ENCODE results near the gene CEP19.

Gene CEP19

GRCh38 chr3:196712514-196713413 is 714 bp upstream of the CEP19 start:
- Histone ChIP-seq H3K27me3 (ENCODE audit: insufficient read depth, low read length, poor library complexity, severe bottlenecking) (no peaks in the 10 kb centered on the region), H3F3A (ENCODE audit: low read depth) (0 out of 2 replicates have a peak, but pooled peaks cover 3% of the 10 kb centered on the region), H3K4me2 (ENCODE audit: low read depth, low read length, poor library complexity, severe bottlenecking) (peak overlapping the region; percentile 98), H3K4me3 (ENCODE audit: low read length, poor library complexity, severe bottlenecking) (peak overlapping the region; percentile 92), H3K9me3 (ENCODE audit: insufficient read depth, low read depth, low read length) (no peaks in the 10 kb centered on the region), H4K20me1 (ENCODE audit: insufficient read depth, low read length, poor library complexity, severe bottlenecking) (no peaks in the 10 kb centered on the region), H2AFZ (ENCODE audit: low read length) (peak overlapping the region; percentile 96), H3K9ac (ENCODE audit: low read depth, low read length, poor library complexity, severe bottlenecking) (peak overlapping the region; percentile 85), H3K36me3 (ENCODE audit: insufficient read depth, low read length) (no peaks in the 10 kb centered on the region), H3K4me1 (ENCODE audit: insufficient read depth, low read length, poor library complexity, severe bottlenecking) (peaks cover 8% of the 10 kb centered on the region), H3K9me2 (replicated peaks; ENCODE audit: low read depth, low read length) (no peaks in the 10 kb centered on the region), H3K79me2 (ENCODE audit: insufficient read depth, low read length) (peaks cover 10% of the 10 kb centered on the region; the same call in 1 of the 2 replicates)
- TF ChIP-seq CTCF (conservative IDR thresholded peaks at IDR 0.05; ENCODE audit: low read length) (no peak), EZH2phosphoT487 (IDR thresholded peaks at IDR 0.05; ENCODE audit: borderline replicate concordance) (no peak)

GRCh38 chr3:196708467-196708866 is 3.6 kb downstream of the CEP19 start:
- Histone ChIP-seq H3K9me3 (ENCODE audit: insufficient read depth, low read depth, low read length) (no peaks in the 10 kb centered on the region), H3K4me3 (ENCODE audit: low read length, poor library complexity, severe bottlenecking) (no peak overlapping the region), H2AFZ (ENCODE audit: low read length) (no peak overlapping the region), H3K4me1 (ENCODE audit: insufficient read depth, low read length, poor library complexity, severe bottlenecking) (peaks cover 8% of the 10 kb centered on the region), H3K79me2 (ENCODE audit: insufficient read depth, low read length) (peaks cover 10% of the 10 kb centered on the region; the same call in 1 of the 2 replicates), H3K27me3 (ENCODE audit: insufficient read depth, low read length, poor library complexity, severe bottlenecking) (no peaks in the 10 kb centered on the region), H4K20me1 (ENCODE audit: insufficient read depth, low read length, poor library complexity, severe bottlenecking) (no peaks in the 10 kb centered on the region), H3K36me3 (ENCODE audit: insufficient read depth, low read length) (no peaks in the 10 kb centered on the region), H3K4me2 (ENCODE audit: low read depth, low read length, poor library complexity, severe bottlenecking) (no peak overlapping the region), H3K9ac (ENCODE audit: low read depth, low read length, poor library complexity, severe bottlenecking) (no peak overlapping the region), H3K9me2 (replicated peaks; ENCODE audit: low read depth, low read length) (no peaks in the 10 kb centered on the region), H3F3A (ENCODE audit: low read depth) (no peaks in the 10 kb centered on the region; the same call in 1 of the 2 replicates)
- TF ChIP-seq CTCF (conservative IDR thresholded peaks at IDR 0.05; ENCODE audit: low read length) (no peak), EZH2phosphoT487 (IDR thresholded peaks at IDR 0.05; ENCODE audit: borderline replicate concordance) (no peak)

GRCh38 chr3:196707566-196707965 is 4.5 kb downstream of the CEP19 start:
- Histone ChIP-seq H3K4me3 (ENCODE audit: low read length, poor library complexity, severe bottlenecking) (no peak overlapping the region), H3K4me2 (ENCODE audit: low read depth, low read length, poor library complexity, severe bottlenecking) (no peak overlapping the region), H2AFZ (ENCODE audit: low read length) (no peak overlapping the region), H4K20me1 (ENCODE audit: insufficient read depth, low read length, poor library complexity, severe bottlenecking) (no peaks in the 10 kb centered on the region), H3K36me3 (ENCODE audit: insufficient read depth, low read length) (no peaks in the 10 kb centered on the region), H3K9me2 (replicated peaks; ENCODE audit: low read depth, low read length) (no peaks in the 10 kb centered on the region), H3F3A (ENCODE audit: low read depth) (no peaks in the 10 kb centered on the region; the same call in 1 of the 2 replicates), H3K79me2 (ENCODE audit: insufficient read depth, low read length) (peaks cover 1% of the 10 kb centered on the region; the same call in 1 of the 2 replicates), H3K27me3 (ENCODE audit: insufficient read depth, low read length, poor library complexity, severe bottlenecking) (no peaks in the 10 kb centered on the region), H3K9ac (ENCODE audit: low read depth, low read length, poor library complexity, severe bottlenecking) (no peak overlapping the region), H3K4me1 (ENCODE audit: insufficient read depth, low read length, poor library complexity, severe bottlenecking) (peaks cover 8% of the 10 kb centered on the region), H3K9me3 (ENCODE audit: insufficient read depth, low read depth, low read length) (no peaks in the 10 kb centered on the region)
- no peak for TF ChIP-seq CTCF (conservative IDR thresholded peaks at IDR 0.05; ENCODE audit: low read length)
- TF ChIP-seq EZH2phosphoT487 (IDR thresholded peaks at IDR 0.05; ENCODE audit: borderline replicate concordance) = no peak

Measured in Loucy (cell line).